NB4 (cell line): ENCODE data around the gene VLDLR.

Source experiments
- POLR2A ChIP-seq: IDR thresholded peaks from 2 replicates; pipeline ENCODE4 v1.6.1; 2011; ENCODE audit warnings: mild to moderate bottlenecking; ENCODE audit not compliant: insufficient read length; ENCODE audit errors: extremely low read depth
- TF ChIP-seq, protein P1 (sequence below): IDR thresholded peaks from one replicate; pipeline ENCODE4 v1.5.1; 2012; ENCODE audit warnings: low read depth, low read length

DNA sequence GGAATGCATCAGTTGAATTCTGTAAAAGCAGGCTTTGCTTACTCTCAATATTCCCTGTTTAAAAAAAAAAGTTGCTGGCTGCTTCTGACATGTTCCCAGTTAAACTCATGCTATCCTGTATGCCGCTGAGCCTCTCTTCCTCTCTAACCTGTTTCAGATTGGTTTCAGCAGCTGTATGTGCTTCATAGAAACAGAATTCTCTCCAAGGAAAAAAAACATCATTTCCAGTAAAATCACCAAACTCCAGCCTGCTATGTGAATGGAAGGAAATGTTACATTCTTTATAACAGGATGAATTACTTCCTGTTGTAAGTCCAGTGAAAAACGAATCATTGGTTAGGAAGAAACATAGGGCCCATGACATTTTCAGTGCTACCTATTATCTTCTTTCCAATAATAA lies 70.0 kb downstream of the VLDLR start:
- TF ChIP-seq POLR2A, result no peak
- TF ChIP-seq, protein P1, sequence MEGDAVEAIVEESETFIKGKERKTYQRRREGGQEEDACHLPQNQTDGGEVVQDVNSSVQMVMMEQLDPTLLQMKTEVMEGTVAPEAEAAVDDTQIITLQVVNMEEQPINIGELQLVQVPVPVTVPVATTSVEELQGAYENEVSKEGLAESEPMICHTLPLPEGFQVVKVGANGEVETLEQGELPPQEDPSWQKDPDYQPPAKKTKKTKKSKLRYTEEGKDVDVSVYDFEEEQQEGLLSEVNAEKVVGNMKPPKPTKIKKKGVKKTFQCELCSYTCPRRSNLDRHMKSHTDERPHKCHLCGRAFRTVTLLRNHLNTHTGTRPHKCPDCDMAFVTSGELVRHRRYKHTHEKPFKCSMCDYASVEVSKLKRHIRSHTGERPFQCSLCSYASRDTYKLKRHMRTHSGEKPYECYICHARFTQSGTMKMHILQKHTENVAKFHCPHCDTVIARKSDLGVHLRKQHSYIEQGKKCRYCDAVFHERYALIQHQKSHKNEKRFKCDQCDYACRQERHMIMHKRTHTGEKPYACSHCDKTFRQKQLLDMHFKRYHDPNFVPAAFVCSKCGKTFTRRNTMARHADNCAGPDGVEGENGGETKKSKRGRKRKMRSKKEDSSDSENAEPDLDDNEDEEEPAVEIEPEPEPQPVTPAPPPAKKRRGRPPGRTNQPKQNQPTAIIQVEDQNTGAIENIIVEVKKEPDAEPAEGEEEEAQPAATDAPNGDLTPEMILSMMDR, result no peak
